H1 (cell line): Measurements from ENCODE around the gene GRIA4. TPM values are rescaled to one million over a fixed set of nuclear protein-coding genes. Genes with fewer than 3 reads are reported as not detected.

Source experiments
- CTCF ChIA-PET: fragments of 300-600 bp; sonication (Branson Sonifier 250); formaldehyde crosslinking; loops from one replicate; lab custom pipeline; 2021; ENCODE audit not compliant: partially characterized antibody; lab: Charles Lee
- POLR2A ChIA-PET: fragments of 300-600 bp; sonication (Branson Sonifier 250); formaldehyde crosslinking; loops from one replicate; lab custom pipeline; 2021; ENCODE audit warnings: inconsistent platforms; ENCODE audit not compliant: partially characterized antibody; lab: Charles Lee
- DNase-seq, 2 experiments: peaks; one replicate each; pipeline versions ENCODE4 v3.0.0 to v3.0.0-alpha.2; 2010 to 2022; ENCODE audit warnings: low spot score in 2 of 2, low read depth in 1 of 2, mixed read lengths in 1 of 2
- FAIRE-seq: peaks from 2 replicates; lab custom pipeline; 2011; peaks lifted over from hg19 to GRCh38; lab: Jason Lieb, UNC
- H2AFZ ChIP-seq: 2 replicates; pipeline ENCODE4 v1.8.1; 2012; ENCODE audit warnings: low read length, inconsistent platforms
- H2AK5ac ChIP-seq: 2 replicates; pipeline ENCODE4 v1.6.1; 2013; ENCODE audit warnings: low read depth, low read length
- H2BK120ac ChIP-seq: replicated peaks from 2 replicates; pipeline ENCODE3; 2013; ENCODE audit warnings: low read depth, low read length, inconsistent platforms
- H2BK12ac ChIP-seq: 2 replicates; pipeline ENCODE4 v1.6.1; 2013; ENCODE audit warnings: low read depth, low read length
- H2BK15ac ChIP-seq: 2 replicates; pipeline ENCODE4 v1.6.1; 2013; ENCODE audit warnings: low read length
- H2BK20ac ChIP-seq: 2 replicates; pipeline ENCODE4 v1.6.1; 2013; ENCODE audit warnings: low read length
- H2BK5ac ChIP-seq: 2 replicates; pipeline ENCODE4 v1.6.1; 2013; ENCODE audit warnings: low read depth, low read length
- H3K14ac ChIP-seq: 2 replicates; pipeline ENCODE4 v1.6.1; 2013; ENCODE audit warnings: inconsistent platforms; ENCODE audit not compliant: insufficient read length
- H3K18ac ChIP-seq: 2 replicates; pipeline ENCODE4 v1.6.1; 2013; ENCODE audit warnings: low read length; ENCODE audit errors: extremely low read depth
- H3K23ac ChIP-seq: 2 replicates; pipeline ENCODE4 v1.6.1; 2013; ENCODE audit warnings: inconsistent platforms; ENCODE audit not compliant: insufficient read length
- H3K23me2 ChIP-seq: 2 replicates; pipeline ENCODE4 v1.6.1; 2013; ENCODE audit warnings: low read depth, low read length
- H3K27ac ChIP-seq: 2 replicates; pipeline ENCODE4 v1.6.1; 2011; ENCODE audit warnings: low read depth, low read length, inconsistent platforms
- H3K27me3 ChIP-seq, 4 experiments: replicated peaks in 1 of 4; 1 replicate in 1 of 4; 2 replicates in 3 of 4; pipeline versions ENCODE4 v1.6.1 to v1.8.1; 2011 to 2013; ENCODE audit warnings: low read length in 3 of 4, mild to moderate bottlenecking in 3 of 4, inconsistent platforms in 2 of 4, mixed read lengths in 2 of 4, moderate library complexity in 1 of 4; ENCODE audit not compliant: control insufficient read depth in 3 of 4, insufficient read depth in 3 of 4; ENCODE audit errors: extremely low read depth in 1 of 4
- H3K36me3 ChIP-seq, 4 experiments: 2 replicates each; pipeline versions ENCODE4 v1.6.1 to v1.8.1; 2011 to 2013; ENCODE audit warnings: mild to moderate bottlenecking in 4 of 4, low read length in 3 of 4, moderate library complexity in 2 of 4, control low read depth in 1 of 4, inconsistent platforms in 1 of 4; ENCODE audit not compliant: insufficient read depth in 4 of 4, control insufficient read depth in 2 of 4
- H3K4ac ChIP-seq: replicated peaks from 2 replicates; pipeline ENCODE3; 2013; ENCODE audit warnings: low read length, low read depth, mixed read lengths, inconsistent platforms; ENCODE audit not compliant: insufficient read length
- H3K4me1 ChIP-seq, 4 experiments: replicated peaks in 1 of 4; 1 replicate in 1 of 4; 2 replicates in 3 of 4; pipeline versions ENCODE4 v1.6.1 to v1.8.1; 2011 to 2013; ENCODE audit warnings: low read length in 3 of 4, inconsistent platforms in 2 of 4, mixed read lengths in 1 of 4; ENCODE audit not compliant: insufficient read depth in 4 of 4, control insufficient read depth in 3 of 4
- H3K4me2 ChIP-seq, 2 experiments: 2 replicates each; pipeline versions ENCODE4 v1.6.1 to v1.8.1; 2011 to 2013; ENCODE audit warnings: low read depth in 2 of 2, low read length in 2 of 2, control low read depth in 1 of 2, inconsistent platforms in 1 of 2, mild to moderate bottlenecking in 1 of 2; ENCODE audit not compliant: insufficient read depth in 1 of 2
- H3K4me3 ChIP-seq, 4 experiments: fragments of 200-600, 300-600 bp in 1 of 4; sonication (generic), shearing (Covaris generic), sonication (Bioruptor Twin) in 1 of 4; 2 replicates each; pipeline versions ENCODE4 v1.5.1 to v1.8.1; 2011 to 2016; ENCODE audit warnings: low read length in 4 of 4, low read depth in 3 of 4, control low read depth in 2 of 4, inconsistent platforms in 2 of 4, mild to moderate bottlenecking in 2 of 4, mixed read lengths in 1 of 4, moderate library complexity in 1 of 4; ENCODE audit not compliant: insufficient read depth in 2 of 4; ENCODE audit errors: extremely low read depth in 1 of 4
- H3K56ac ChIP-seq: replicated peaks from 2 replicates; pipeline ENCODE3; 2013; ENCODE audit warnings: low read depth, mild to moderate bottlenecking, mixed read lengths, low read length, inconsistent platforms; ENCODE audit not compliant: insufficient read length
- H3K79me1 ChIP-seq: 2 replicates; pipeline ENCODE4 v1.6.1; 2013; ENCODE audit warnings: low read depth, low read length, control low read depth
- H3K79me2 ChIP-seq, 2 experiments: 2 replicates each; pipeline versions ENCODE4 v1.6.1 to v1.8.1; 2012 to 2013; ENCODE audit warnings: low read length in 2 of 2, mild to moderate bottlenecking in 2 of 2, inconsistent platforms in 1 of 2; ENCODE audit not compliant: insufficient read depth in 2 of 2, control insufficient read depth in 1 of 2
- H3K9ac ChIP-seq, 4 experiments: replicated peaks in 1 of 4; 1 replicate in 1 of 4; 2 replicates in 3 of 4; pipeline versions ENCODE4 v1.6.1 to v1.8.1; 2011 to 2013; ENCODE audit warnings: low read depth in 3 of 4, low read length in 3 of 4, control low read depth in 2 of 4, mild to moderate bottlenecking in 2 of 4, moderate library complexity in 2 of 4, inconsistent platforms in 1 of 4; ENCODE audit errors: extremely low read depth in 1 of 4
- H3K9me3 ChIP-seq, 2 experiments: 2 replicates each; pipeline versions ENCODE4 v1.6.1 to v1.8.1; 2012 to 2013; ENCODE audit warnings: mild to moderate bottlenecking in 2 of 2, moderate library complexity in 2 of 2, control low read depth in 1 of 2, inconsistent platforms in 1 of 2, low read depth in 1 of 2, low read length in 1 of 2, mixed read lengths in 1 of 2; ENCODE audit not compliant: insufficient read depth in 2 of 2
- H4K20me1 ChIP-seq, 2 experiments: replicated peaks in 1 of 2; 2 replicates each; pipeline versions ENCODE3 to v1.8.1; 2011 to 2013; ENCODE audit warnings: inconsistent platforms in 2 of 2, low read length in 2 of 2, mild to moderate bottlenecking in 1 of 2; ENCODE audit not compliant: insufficient read depth in 2 of 2, control insufficient read depth in 1 of 2
- H4K5ac ChIP-seq: 2 replicates; pipeline ENCODE4 v1.6.1; 2013; ENCODE audit warnings: low read length, low read depth, mixed read lengths, inconsistent platforms; ENCODE audit not compliant: insufficient read length
- H4K8ac ChIP-seq: 2 replicates; pipeline ENCODE4 v1.8.0; 2013; ENCODE audit warnings: mild to moderate bottlenecking, moderate library complexity, low read length, inconsistent platforms; ENCODE audit not compliant: insufficient read depth; ENCODE audit errors: extremely low read depth
- H4K91ac ChIP-seq: replicated peaks from 2 replicates; pipeline ENCODE3; 2013; ENCODE audit warnings: low read length, mixed read lengths, inconsistent platforms; ENCODE audit not compliant: insufficient read length
- CEBPB ChIP-seq: IDR thresholded peaks from 2 replicates; pipeline ENCODE4 v1.6.1; 2012; ENCODE audit warnings: low read depth, low read length
- CTBP2 ChIP-seq: IDR thresholded peaks from 2 replicates; pipeline ENCODE4 v1.7.0; 2011; ENCODE audit warnings: borderline replicate concordance, mild to moderate bottlenecking, moderate library complexity, mixed read lengths, low read length; ENCODE audit not compliant: insufficient read depth, insufficient read length
- EZH2 ChIP-seq: fragments of 200-600 bp; sonication (generic); IDR thresholded peaks from 2 replicates; pipeline ENCODE4 v1.7.1; 2012; ENCODE audit warnings: low read depth, mild to moderate bottlenecking, moderate library complexity, low read length, inconsistent platforms; ENCODE audit not compliant: severe bottlenecking
- GTF2F1 ChIP-seq: IDR thresholded peaks from 2 replicates; pipeline ENCODE4 v1.6.1; 2012; ENCODE audit warnings: low read depth, low read length, improper control_type of control experiment, borderline replicate concordance
- KDM1A ChIP-seq: fragments of 200-600, 300-600 bp; sonication (generic); IDR thresholded peaks from 2 replicates; pipeline ENCODE4 v1.7.1; 2016; ENCODE audit warnings: mild to moderate bottlenecking, low read length, borderline replicate concordance
- POU5F1 ChIP-seq: IDR thresholded peaks from 2 replicates; pipeline ENCODE4 v1.6.1; 2011; ENCODE audit warnings: low read depth, mild to moderate bottlenecking, low read length, moderate library complexity
- RNF2 ChIP-seq: fragments of 200-900, 300-1000 bp; sonication (generic); IDR thresholded peaks from 2 replicates; pipeline ENCODE4 v1.7.1; 2016; ENCODE audit warnings: borderline replicate concordance, low read depth, mild to moderate bottlenecking, antibody characterized with exemption, low read length; ENCODE audit not compliant: poor library complexity, severe bottlenecking; ENCODE audit errors: missing control alignments
- SAP30 ChIP-seq: fragments of 300-600 bp; sonication (generic); IDR thresholded peaks from 2 replicates; pipeline ENCODE4 v1.7.1; 2012; ENCODE audit warnings: low read length, moderate library complexity, mild to moderate bottlenecking, inconsistent platforms; ENCODE audit not compliant: insufficient read depth, insufficient replicate concordance
- SIN3A ChIP-seq, 2 experiments: IDR thresholded peaks in 1 of 2; conservative IDR thresholded peaks in 1 of 2; 2 replicates each; pipeline ENCODE4 v1.6.1; 2011 to 2012; ENCODE audit warnings: low read length in 2 of 2, improper control_type of control experiment in 1 of 2, low read depth in 1 of 2, mild to moderate bottlenecking in 1 of 2
- SIX5 ChIP-seq: IDR thresholded peaks from 2 replicates; pipeline ENCODE4 v1.6.1; 2011; ENCODE audit warnings: mild to moderate bottlenecking, low read depth, low read length
- SP2 ChIP-seq: IDR thresholded peaks from 2 replicates; pipeline ENCODE4 v1.6.1; 2012; ENCODE audit warnings: mild to moderate bottlenecking, low read length, inconsistent platforms
- TAF1 ChIP-seq: IDR thresholded peaks from 2 replicates; pipeline ENCODE4 v1.6.1; 2011; ENCODE audit warnings: mild to moderate bottlenecking, low read depth, low read length
- YY1 ChIP-seq: IDR thresholded peaks from 2 replicates; pipeline ENCODE4 v1.6.1; 2011; ENCODE audit warnings: low read depth, mild to moderate bottlenecking, low read length
- ZNF274 ChIP-seq: IDR thresholded peaks from 2 replicates; pipeline ENCODE4 v1.7.0; 2012; ENCODE audit warnings: low read length, borderline replicate concordance; ENCODE audit errors: extremely low read depth
- WGBS, 2 experiments: shearing (Covaris generic) in 1 of 2; methylation state at CpG; one replicate each; pipeline versions ENCODE4 v1.1.6 to v1.1.7; 2013 to 2015; ENCODE audit warnings: low lambda C conversion rate in 2 of 2, mixed read lengths in 2 of 2, inconsistent platforms in 1 of 2, low coverage in 1 of 2, missing lambda C conversion rate in 1 of 2; ENCODE audit not compliant: insufficient replicate concordance in 2 of 2, insufficient coverage in 1 of 2, insufficient read length in 1 of 2; ENCODE audit errors: extremely low coverage in 1 of 2, missing lambda C conversion rate in 1 of 2; 5-methylcytosine and 5-hydroxymethylcytosine counted together
- polyA plus RNA-seq, 7 experiments: library from polyadenylated mRNA; depleted of rRNA in 3 of 7; stranded (reverse) in 5 of 7; unstranded in 2 of 7; fragments of >200 nt in 5 of 7; fragments of 200-250 nt in 2 of 7; gene quantifications; 1 replicate in 5 of 7; 2 replicates in 1 of 7; 4 replicates in 1 of 7; pipeline versions ENCODE4 v1.2.1 to v1.2.3, GENCODE V29; 2011 to 2013; ENCODE audit warnings: missing spikeins in 2 of 7, mixed read lengths in 2 of 7
- total RNA-seq: library from RNA; stranded (reverse); fragmentation: NEBNext Ultra II Directional; extraction: Animal tissue kit (Norgen Biotek cat#: 25700); gene quantifications from 2 replicates; pipeline ENCODE4 v1.2.1, GENCODE V29; 2021

GRIA4 gene
- total and polyA plus RNA-seq, 2 of the 8 experiments (the other 6 are each of a cell fraction or from before 2014, with no cell fraction given), result 12.5 to 21.8 TPM

DNA sequence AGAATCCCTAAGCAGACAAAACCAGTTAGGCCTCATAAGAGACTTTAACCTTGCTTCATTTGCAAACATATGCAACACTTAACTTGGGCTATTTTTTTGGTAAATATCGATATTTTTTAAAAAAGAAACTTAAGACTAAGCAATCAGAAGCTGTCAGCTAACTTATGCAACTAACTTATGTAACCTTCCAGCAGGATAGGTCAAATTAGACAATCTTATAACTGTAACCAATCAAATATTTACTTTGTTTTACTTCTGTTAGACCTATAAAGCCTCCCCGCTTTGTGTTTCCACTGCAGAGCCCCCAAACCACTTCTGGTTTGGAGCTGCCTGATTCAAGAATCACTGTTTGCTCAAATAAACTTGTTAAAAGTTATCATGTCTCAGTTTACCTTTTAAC, 404.2 kb downstream of the GRIA4 start:
- H3K18ac ChIP-seq, result no peak overlapping the region
- H3K9ac ChIP-seq, result no peak overlapping the region
- H3K27me3 ChIP-seq, result no peaks in the 10 kb centered on the region
- H2BK15ac ChIP-seq, result no peak overlapping the region
- CTCF ChIA-PET, result no interaction called here
- H4K8ac ChIP-seq, result no peak overlapping the region
- H3K36me3 ChIP-seq, result peaks cover 0 to 20% (median 8%) of the 10 kb centered on the region in 4 experiments; a peak in 5 of 8 replicates
- DNase-seq (no peak), FAIRE-seq (no peak)
- H2BK120ac ChIP-seq, result no peak overlapping the region
- H3K4me3 ChIP-seq, result no peak overlapping the region
- H3K4me1 ChIP-seq, result peaks cover 0 to 4% (median 0%) of the 10 kb centered on the region in 4 experiments; a peak in 2 of 7 replicates
- WGBS, 2 experiments, result 91% methylated on average over 2 of the region's 2 CpGs; no CpG with 5 or more reads in 1 of the 2 experiments
- H2AK5ac ChIP-seq, result no peak overlapping the region
- H3K79me2 ChIP-seq, result peaks cover 3 to 85% of the 10 kb centered on the region in 2 experiments; a peak in 3 of 4 replicates
- no peak overlapping the region for H3K23ac ChIP-seq
- H3K79me1 ChIP-seq, result peaks cover 7% of the 10 kb centered on the region; the same call in 1 of the 2 replicates
- no peak overlapping the region for H4K91ac ChIP-seq
- no peak overlapping the region for H2AFZ ChIP-seq
- POLR2A ChIA-PET, result no interaction called here
- peaks cover 3% of the 10 kb centered on the region in 2 experiments for H4K20me1 ChIP-seq
- H3K23me2 ChIP-seq, result no peaks in the 10 kb centered on the region; the same call in 1 of the 2 replicates
- no peak overlapping the region for H2BK5ac ChIP-seq
- no peak overlapping the region for H3K56ac ChIP-seq
- no peak overlapping the region for H3K4me2 ChIP-seq
- no peak overlapping the region for H2BK12ac ChIP-seq
- no peak overlapping the region for H4K5ac ChIP-seq
- no peak overlapping the region for H2BK20ac ChIP-seq
- H3K4ac ChIP-seq, result no peak overlapping the region
- no peaks in the 10 kb centered on the region for H3K9me3 ChIP-seq
- no peak overlapping the region for H3K27ac ChIP-seq
- H3K14ac ChIP-seq, result no peak overlapping the region
- no peak for TF ChIP-seq TAF1
- TF ChIP-seq SAP30, result no peak
- no peak for TF ChIP-seq GTF2F1
- no peak for TF ChIP-seq SIN3A (conservative IDR thresholded peaks at IDR 0.05 in 1 of 2, IDR thresholded peaks at IDR 0.05 in 1 of 2; ENCODE audit: low read depth in 1 of 2, low read length in 2 of 2)
- TF ChIP-seq ZNF274, result no peak
- TF ChIP-seq KDM1A, result no peak
- TF ChIP-seq SIX5, result no peak
- TF ChIP-seq RNF2, result no peak
- no peak for TF ChIP-seq POU5F1
- no peak for TF ChIP-seq EZH2
- TF ChIP-seq SP2, result no peak
- no peak for TF ChIP-seq YY1
- no peak for TF ChIP-seq CEBPB
- TF ChIP-seq CTBP2, result no peak
